T-helper 2 cell treated with Interferon-gamma antibody and Interleukin-4, amounts not matched to agents 5 μg/mL and 100 μg/mL, for 36 hours (primary cell): ENCODE results near the gene PYGL.
A peak's percentile ranks its signal among the peaks of the same experiment; 100 is the strongest.

Experiments
- DNase-seq: peaks from one replicate; pipeline ENCODE4 v3.0.0; 2021; ENCODE audit warnings: low spot score
- H3K27ac Mint-ChIP-seq: one replicate; pipeline ENCODE4 v1.8.0; 2021; ENCODE audit warnings: mild to moderate bottlenecking, mixed read lengths
- H3K27me3 Mint-ChIP-seq: one replicate; pipeline ENCODE4 v1.8.0; 2021; ENCODE audit warnings: low read depth, mixed read lengths
- H3K36me3 Mint-ChIP-seq: one replicate; pipeline ENCODE4 v1.8.0; 2021; ENCODE audit warnings: low read depth, mixed read lengths
- H3K4me1 Mint-ChIP-seq: one replicate; pipeline ENCODE4 v1.8.0; 2021; ENCODE audit warnings: low read depth, mixed read lengths
- H3K4me3 Mint-ChIP-seq: one replicate; pipeline ENCODE4 v1.8.0; 2022; ENCODE audit warnings: mild to moderate bottlenecking, moderate library complexity, mixed read lengths
- H3K9me3 Mint-ChIP-seq: one replicate; pipeline ENCODE4 v1.8.0; 2021; ENCODE audit warnings: mixed read lengths

PYGL gene

GRCh38 chr14:50862036-50862570 lies 82.2 kb downstream of the PYGL start:
- H3K4me3 Mint-ChIP-seq: no peak overlapping the region
- no peaks in the 10 kb centered on the region for H3K9me3 Mint-ChIP-seq
- no peak for DNase-seq
- no peaks in the 10 kb centered on the region for H3K36me3 Mint-ChIP-seq
- peaks cover 27% of the 10 kb centered on the region for H3K27me3 Mint-ChIP-seq
- H3K27ac Mint-ChIP-seq: no peak overlapping the region
- peaks cover 13% of the 10 kb centered on the region for H3K4me1 Mint-ChIP-seq

- peaks cover 13% of the 10 kb centered on the region for H3K4me1 Mint-ChIP-seq
- no peaks in the 10 kb centered on the region for H3K9me3 Mint-ChIP-seq
- peak overlapping the region; percentile 85 for H3K27ac Mint-ChIP-seq
- H3K36me3 Mint-ChIP-seq: no peaks in the 10 kb centered on the region
- peak overlapping the region; percentile 91 for H3K4me3 Mint-ChIP-seq
- DNase-seq: peak; percentile 73
- H3K27me3 Mint-ChIP-seq: peaks cover 14% of the 10 kb centered on the region
Observed at GRCh38 chr14:50860478-50861086, 83.7 kb downstream of the PYGL start.

- DNase-seq: no peak
- H3K27ac Mint-ChIP-seq: peak overlapping the region; percentile 26
- H3K27me3 Mint-ChIP-seq: peaks cover 11% of the 10 kb centered on the region
- no peaks in the 10 kb centered on the region for H3K9me3 Mint-ChIP-seq
- H3K4me3 Mint-ChIP-seq: peak overlapping the region; percentile 91
- H3K36me3 Mint-ChIP-seq: no peaks in the 10 kb centered on the region
- peaks cover 17% of the 10 kb centered on the region for H3K4me1 Mint-ChIP-seq
Observed at GRCh38 chr14:50859296-50859624, 85.0 kb downstream of the PYGL start.

GRCh38 chr14:50856660-50857059 lies 87.6 kb downstream of the PYGL start:
- peaks cover 5% of the 10 kb centered on the region for H3K27me3 Mint-ChIP-seq
- no peak overlapping the region for H3K4me3 Mint-ChIP-seq
- peaks cover 16% of the 10 kb centered on the region for H3K4me1 Mint-ChIP-seq
- H3K27ac Mint-ChIP-seq: no peak overlapping the region
- DNase-seq: no peak
- H3K9me3 Mint-ChIP-seq: no peaks in the 10 kb centered on the region
- H3K36me3 Mint-ChIP-seq: no peaks in the 10 kb centered on the region

GRCh38 chr14:50855558-50855957 lies 88.7 kb downstream of the PYGL start:
- Mint-ChIP-seq H3K27me3 (peaks cover 2% of the 10 kb centered on the region), H3K36me3 (no peaks in the 10 kb centered on the region), H3K27ac (no peak overlapping the region), H3K4me1 (peaks cover 16% of the 10 kb centered on the region), H3K4me3 (no peak overlapping the region), H3K9me3 (no peaks in the 10 kb centered on the region)
- DNase-seq: no peak
